ENCODE measurements around the gene CCDC187. TPM values are rescaled to one million over a fixed set of nuclear protein-coding genes. Genes with fewer than 3 reads are reported as not detected.

The CCDC187 gene
- total RNA-seq, 1 donor: not detected

DNA sequence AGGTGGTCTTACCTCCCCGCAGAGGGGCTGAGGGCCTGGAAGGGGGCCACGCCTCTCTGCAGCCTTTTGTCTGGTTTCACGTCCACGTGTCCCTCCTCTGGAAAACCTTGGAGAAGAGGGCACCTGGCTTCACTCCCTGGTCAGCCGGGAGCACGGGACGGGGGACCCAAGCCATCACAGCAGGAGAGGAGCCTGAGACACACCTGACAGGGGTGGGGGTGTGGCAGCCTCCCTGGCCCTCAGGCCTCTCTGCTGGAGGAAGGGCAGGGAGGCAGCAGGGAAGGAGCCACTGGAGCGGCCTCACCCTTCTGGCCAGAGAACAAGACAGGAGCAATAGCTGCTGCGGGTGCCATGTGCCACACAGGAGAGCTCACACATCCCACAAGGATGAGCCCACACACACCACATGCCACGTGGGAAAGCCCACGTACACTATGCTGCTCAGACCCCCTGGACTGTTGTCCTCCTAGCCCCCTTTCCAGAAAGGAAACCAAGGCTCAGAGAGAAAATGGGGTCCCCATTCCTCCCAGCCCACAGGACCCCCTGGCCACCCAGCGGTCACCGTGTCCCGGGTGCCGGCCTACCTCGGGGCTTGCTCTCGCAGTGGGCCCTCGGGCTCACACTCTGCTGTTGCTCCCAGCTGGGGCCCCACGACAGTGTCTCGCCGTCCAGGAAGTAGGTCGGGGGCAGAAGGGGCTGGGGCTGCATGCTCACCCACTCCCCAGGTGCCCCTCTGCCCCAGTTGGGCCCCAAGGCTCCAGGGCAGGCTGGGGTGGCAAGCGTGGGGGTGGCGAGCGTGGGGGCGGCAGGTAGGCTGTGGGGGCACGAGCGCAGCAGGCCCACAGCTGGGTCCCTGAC lies 18.2 kb downstream of the CCDC187 start:
- TF ChIP-seq, protein P1, sequence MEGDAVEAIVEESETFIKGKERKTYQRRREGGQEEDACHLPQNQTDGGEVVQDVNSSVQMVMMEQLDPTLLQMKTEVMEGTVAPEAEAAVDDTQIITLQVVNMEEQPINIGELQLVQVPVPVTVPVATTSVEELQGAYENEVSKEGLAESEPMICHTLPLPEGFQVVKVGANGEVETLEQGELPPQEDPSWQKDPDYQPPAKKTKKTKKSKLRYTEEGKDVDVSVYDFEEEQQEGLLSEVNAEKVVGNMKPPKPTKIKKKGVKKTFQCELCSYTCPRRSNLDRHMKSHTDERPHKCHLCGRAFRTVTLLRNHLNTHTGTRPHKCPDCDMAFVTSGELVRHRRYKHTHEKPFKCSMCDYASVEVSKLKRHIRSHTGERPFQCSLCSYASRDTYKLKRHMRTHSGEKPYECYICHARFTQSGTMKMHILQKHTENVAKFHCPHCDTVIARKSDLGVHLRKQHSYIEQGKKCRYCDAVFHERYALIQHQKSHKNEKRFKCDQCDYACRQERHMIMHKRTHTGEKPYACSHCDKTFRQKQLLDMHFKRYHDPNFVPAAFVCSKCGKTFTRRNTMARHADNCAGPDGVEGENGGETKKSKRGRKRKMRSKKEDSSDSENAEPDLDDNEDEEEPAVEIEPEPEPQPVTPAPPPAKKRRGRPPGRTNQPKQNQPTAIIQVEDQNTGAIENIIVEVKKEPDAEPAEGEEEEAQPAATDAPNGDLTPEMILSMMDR (IDR thresholded peaks at IDR 0.05; ENCODE audit: extremely low read depth, low read depth, low read length): no peak

DNA sequence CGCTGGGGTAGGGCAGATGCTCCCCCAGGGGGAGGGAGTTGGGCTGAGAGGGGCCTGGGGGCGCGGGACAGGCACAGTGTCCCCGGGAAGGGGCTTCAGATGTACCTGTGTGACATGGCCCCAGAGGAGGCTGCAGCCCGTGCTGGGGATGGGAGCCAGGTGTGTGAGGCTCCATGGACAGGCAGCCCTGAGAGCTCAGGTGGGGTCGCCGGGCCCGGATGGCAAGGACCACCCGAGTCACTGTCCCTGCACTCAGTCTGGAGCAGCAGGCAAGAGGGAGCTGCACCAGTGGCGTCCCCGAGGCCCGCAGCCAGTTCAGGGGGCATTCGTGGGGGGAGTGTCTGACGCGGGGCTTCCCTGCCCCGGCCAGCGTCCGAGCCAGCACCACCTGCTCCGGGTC lies 18.9 kb downstream of the CCDC187 start:
- Histone ChIP-seq H3K27me3 (ENCODE audit: insufficient read depth, low read length) (no peaks in the 10 kb centered on the region), H3K4me1 (ENCODE audit: insufficient read depth, low read length) (peaks cover 4% of the 10 kb centered on the region), H3K27ac (ENCODE audit: low read depth, low read length) (no peak overlapping the region), H3K36me3 (ENCODE audit: insufficient read depth, low read length) (no peaks in the 10 kb centered on the region), H4K20me1 (ENCODE audit: insufficient read depth, low read length) (no peaks in the 10 kb centered on the region), H3K79me2 (ENCODE audit: insufficient read depth, low read length) (no peaks in the 10 kb centered on the region), H3K9me3 (ENCODE audit: low read depth, low read length) (no peaks in the 10 kb centered on the region), H2AFZ (ENCODE audit: low read length) (no peak overlapping the region), H3K4me2 (ENCODE audit: insufficient read depth, low read length) (no peak overlapping the region), H3K4me3 (ENCODE audit: insufficient read depth, low read length) (no peak overlapping the region)
- no peak for DNase-seq (ENCODE audit: insufficient read length, low spot score, missing footprints)
- TF ChIP-seq, protein P1 (IDR thresholded peaks at IDR 0.05; ENCODE audit: extremely low read depth, low read depth, low read length): no peak

More for the DNA sequence above, 18.2 kb downstream of the CCDC187 start:
- Histone ChIP-seq H3K9me3 (ENCODE audit: low read depth, low read length) (no peaks in the 10 kb centered on the region), H3K79me2 (ENCODE audit: insufficient read depth, low read length) (no peaks in the 10 kb centered on the region), H3K4me1 (ENCODE audit: insufficient read depth, low read length) (peaks cover 4% of the 10 kb centered on the region), H3K27me3 (ENCODE audit: insufficient read depth, low read length) (no peaks in the 10 kb centered on the region), H3K4me2 (ENCODE audit: insufficient read depth, low read length) (no peak overlapping the region), H3K4me3 (ENCODE audit: insufficient read depth, low read length) (no peak overlapping the region), H2AFZ (ENCODE audit: low read length) (no peak overlapping the region), H4K20me1 (ENCODE audit: insufficient read depth, low read length) (no peaks in the 10 kb centered on the region), H3K27ac (ENCODE audit: low read depth, low read length) (no peak overlapping the region), H3K36me3 (ENCODE audit: insufficient read depth, low read length) (no peaks in the 10 kb centered on the region)
- no peak for DNase-seq (ENCODE audit: insufficient read length, low spot score, missing footprints)

DNA sequence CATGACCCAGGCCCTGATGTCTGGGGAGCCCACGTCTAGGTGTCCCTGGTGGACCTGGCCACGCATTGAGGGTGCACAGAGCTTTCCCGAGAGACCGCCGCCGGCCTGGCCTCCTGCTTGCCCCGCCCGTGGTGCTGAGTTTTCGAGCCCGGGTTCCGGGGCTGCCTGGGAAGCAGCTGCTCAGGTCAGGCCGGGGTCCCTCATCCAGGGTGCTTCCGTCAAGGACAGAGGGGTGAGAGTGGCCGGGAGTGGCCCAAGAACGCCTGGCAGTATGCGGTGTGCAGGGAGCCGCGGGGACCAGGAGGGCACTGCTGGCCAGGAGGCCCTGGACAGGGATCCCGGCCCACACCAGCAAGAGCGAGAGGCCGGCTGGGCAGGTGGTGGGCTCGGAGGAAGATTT lies 19.6 kb downstream of the CCDC187 start:
- H2AFZ ChIP-seq (ENCODE audit: low read length): no peak overlapping the region
- TF ChIP-seq, protein P1 (IDR thresholded peaks at IDR 0.05; ENCODE audit: extremely low read depth, low read depth, low read length): no peak
- H4K20me1 ChIP-seq (ENCODE audit: insufficient read depth, low read length): no peaks in the 10 kb centered on the region

More for the DNA sequence above, 19.6 kb downstream of the CCDC187 start:
- Histone ChIP-seq H3K27me3 (ENCODE audit: insufficient read depth, low read length) (peaks cover 2% of the 10 kb centered on the region), H3K36me3 (ENCODE audit: insufficient read depth, low read length) (no peaks in the 10 kb centered on the region), H3K79me2 (ENCODE audit: insufficient read depth, low read length) (no peaks in the 10 kb centered on the region), H3K27ac (ENCODE audit: low read depth, low read length) (no peak overlapping the region), H3K4me1 (ENCODE audit: insufficient read depth, low read length) (peaks cover 4% of the 10 kb centered on the region), H3K9me3 (ENCODE audit: low read depth, low read length) (no peaks in the 10 kb centered on the region), H3K4me3 (ENCODE audit: insufficient read depth, low read length) (no peak overlapping the region), H3K4me2 (ENCODE audit: insufficient read depth, low read length) (no peak overlapping the region)
- DNase-seq (ENCODE audit: insufficient read length, low spot score, missing footprints): no peak

All from osteoblast (primary cell).